Measurements from ENCODE around the gene CYP27C1.

Gene CYP27C1

DNA sequence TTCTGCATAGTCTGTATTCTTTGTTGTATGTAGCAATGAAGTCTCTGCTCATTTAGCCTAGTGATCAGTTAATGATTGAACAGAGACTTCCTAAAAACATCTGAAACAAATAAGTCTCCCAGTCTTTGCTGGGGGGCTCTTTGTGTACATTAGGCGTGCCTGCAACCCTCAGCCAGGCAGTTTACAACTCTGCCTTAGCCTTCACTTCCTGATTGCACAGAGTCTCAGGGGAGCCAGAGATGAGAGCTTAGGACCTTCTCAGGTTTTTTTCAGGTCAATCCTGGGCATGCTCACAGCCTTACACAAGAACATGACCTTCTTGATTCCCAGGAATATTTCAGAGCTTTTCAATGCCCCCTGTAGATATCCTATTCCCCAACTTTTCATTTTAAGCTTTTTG lies 69.1 kb downstream of the CYP27C1 start:
- DNase-seq (ENCODE audit: low spot score): no peak

- DNase-seq (ENCODE audit: low spot score): no peak
These were observed 70.7 kb downstream of the CYP27C1 start for GRCh38 chr2:127149384-127149783.

- DNase-seq (ENCODE audit: low spot score): no peak
These were observed 73.1 kb downstream of the CYP27C1 start for GRCh38 chr2:127146820-127147502.

DNA sequence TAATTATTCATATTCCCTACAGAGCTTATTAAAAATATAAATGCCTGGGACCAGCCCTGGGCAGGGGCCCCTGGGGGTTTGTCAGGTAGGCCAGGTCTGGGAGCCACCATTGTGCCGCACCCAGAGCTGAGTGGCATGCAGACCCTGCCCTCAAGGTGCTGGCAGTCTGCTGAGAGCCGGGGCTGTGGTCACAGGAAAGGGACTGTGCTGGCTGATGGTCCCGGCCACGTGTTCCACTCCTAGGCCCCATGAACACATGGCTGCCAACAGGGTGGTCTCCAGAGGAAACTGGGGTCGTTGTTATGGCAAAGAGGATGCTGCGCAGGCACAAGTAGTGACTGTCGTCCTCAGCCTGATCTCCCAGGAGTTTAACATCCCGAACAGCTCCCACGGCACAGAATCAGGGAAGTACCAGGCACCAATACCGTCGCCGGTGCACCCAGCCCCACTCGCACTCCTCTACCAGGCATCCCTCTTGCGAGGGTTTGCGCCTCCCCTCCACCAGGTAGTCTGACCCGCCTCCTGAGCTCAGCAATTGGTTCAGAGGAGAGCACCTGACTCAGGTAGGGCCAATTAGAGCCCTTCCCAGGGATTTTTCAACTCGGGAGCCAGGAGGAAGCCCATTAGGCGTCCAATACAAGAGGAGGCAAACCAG lies 73.9 kb downstream of the CYP27C1 start:
- no peak for DNase-seq (ENCODE audit: low spot score)

DNA sequence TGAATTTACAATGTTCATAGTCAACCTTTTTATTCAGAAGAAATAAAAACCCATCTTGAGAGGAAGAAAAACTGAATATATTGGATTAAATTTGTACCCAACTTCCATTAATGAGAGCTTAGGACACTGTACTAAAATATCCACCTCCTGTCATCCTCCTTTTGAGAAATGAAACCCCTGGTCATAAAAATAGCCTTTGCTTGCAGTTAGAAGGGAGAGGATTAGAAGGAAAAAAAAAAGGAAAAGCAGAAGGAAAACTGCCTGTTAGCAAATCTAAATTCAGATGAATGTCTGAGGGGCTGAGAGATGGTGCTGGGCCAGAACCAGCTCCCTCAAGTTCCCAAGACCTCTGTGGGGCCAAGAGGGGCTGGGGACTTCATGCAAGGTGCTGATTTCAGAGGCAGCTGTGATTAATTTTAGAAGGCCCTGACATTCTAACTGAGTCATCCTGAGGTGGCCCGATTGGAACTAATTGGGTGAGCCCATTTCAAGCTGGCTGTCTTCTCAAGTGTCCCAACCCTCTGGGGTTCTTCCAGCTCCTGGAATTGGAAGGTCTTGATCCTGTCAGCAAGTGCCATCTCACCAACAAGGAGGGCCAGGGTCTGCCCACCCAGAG lies 74.7 kb downstream of the CYP27C1 start:
- no peak for DNase-seq (ENCODE audit: low spot score)

DNA sequence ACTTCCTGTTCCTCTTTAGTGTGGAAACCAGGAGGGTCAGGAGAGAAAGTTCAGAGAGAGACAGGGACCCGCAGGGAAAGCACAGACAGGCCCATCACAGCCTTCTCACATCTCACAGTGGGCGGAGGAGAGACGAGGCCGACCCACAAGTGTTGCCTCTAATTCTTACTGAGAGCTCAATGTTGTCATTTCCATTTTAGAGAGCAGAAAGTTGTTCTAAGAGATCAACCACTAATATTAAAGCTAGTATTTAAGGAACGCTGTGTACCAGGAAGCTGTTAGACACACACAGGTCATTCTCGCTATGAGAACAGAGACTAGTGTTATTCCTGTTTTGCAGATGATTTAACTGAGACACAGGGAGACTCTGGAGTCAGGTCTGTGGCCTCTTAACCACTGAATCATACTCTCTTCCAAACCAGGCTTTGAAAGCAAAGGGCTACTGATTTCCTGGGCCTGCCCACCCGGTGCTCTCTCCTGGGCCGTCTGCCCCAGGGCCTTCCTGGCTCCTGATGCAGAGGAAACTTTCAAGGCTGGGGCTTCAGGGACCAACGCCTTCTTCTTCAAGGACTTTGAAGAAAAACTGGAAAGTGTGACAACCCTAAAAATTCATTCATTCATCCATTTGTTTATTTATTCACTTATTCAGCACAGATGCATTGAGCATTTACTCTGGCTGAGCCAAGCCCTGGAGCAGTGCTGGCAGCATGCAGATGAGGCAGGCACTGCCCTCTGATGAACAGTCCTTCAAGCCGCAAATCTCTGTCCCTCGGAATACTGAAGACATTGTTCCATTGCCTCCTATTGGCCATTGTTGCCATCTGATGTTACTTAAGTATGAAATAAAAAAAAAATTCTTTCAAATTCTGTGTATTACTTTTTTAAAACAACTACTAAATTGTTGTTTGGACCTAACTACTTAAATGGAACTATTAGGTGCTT lies 76.0 kb downstream of the CYP27C1 start:
- no peak for DNase-seq (ENCODE audit: low spot score)

- no peak for DNase-seq (ENCODE audit: low spot score)
These were observed 77.2 kb downstream of the CYP27C1 start for GRCh38 chr2:127142663-127143630.

DNA sequence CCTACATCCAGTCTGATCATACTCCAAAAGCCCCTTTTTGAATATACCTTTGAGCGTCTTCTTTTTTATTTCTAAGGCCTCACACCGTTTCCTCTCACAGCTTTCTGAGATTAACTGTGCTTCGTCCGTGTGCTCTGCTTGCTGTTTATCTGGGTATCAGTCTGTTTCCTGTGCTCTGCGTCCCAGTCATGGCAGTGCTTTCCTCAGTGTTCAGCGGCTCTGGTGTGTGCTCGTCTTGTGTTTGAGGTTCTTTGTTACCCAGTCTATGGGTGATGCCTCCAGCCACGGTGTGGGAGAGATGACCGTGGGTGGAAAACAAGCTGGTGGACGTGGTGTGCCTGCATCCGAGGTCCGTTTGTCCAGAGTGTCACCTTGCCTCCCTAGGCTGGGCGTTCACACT lies 79.6 kb downstream of the CYP27C1 start:
- DNase-seq (ENCODE audit: low spot score): no peak

- DNase-seq (ENCODE audit: low spot score): no peak
These were observed 80.3 kb downstream of the CYP27C1 start for GRCh38 chr2:127139766-127140165.

GRCh38 chr2:127138281-127138680 lies 81.8 kb downstream of the CYP27C1 start:
- DNase-seq (ENCODE audit: low spot score): no peak

GRCh38 chr2:127137741-127138140 lies 82.4 kb downstream of the CYP27C1 start:
- DNase-seq (ENCODE audit: low spot score): no peak

- DNase-seq (ENCODE audit: low spot score): no peak
These were observed 82.9 kb downstream of the CYP27C1 start for GRCh38 chr2:127137225-127137624.

- no peak for DNase-seq (ENCODE audit: low spot score)
These were observed 85.0 kb downstream of the CYP27C1 start for GRCh38 chr2:127134833-127135830.

DNA sequence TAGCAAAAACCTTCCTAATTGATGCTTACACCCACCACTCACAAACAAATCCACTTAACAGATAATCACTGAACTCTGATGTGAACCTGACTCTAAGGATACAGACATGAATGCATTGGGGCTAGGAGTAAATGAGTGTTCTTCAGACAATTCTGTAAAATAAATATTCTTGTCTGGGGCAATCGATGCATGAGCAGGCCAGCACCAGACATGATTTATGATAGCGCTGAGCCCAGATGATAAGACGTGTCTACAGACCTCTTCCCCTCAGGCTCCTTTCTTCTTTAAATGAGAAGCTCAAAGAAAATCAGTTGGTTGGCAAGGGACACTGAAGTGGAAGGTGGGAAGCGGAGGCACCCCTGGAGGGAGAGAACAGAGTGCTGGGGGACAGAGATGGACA lies 85.9 kb downstream of the CYP27C1 start:
- no peak for DNase-seq (ENCODE audit: low spot score)
